ENCODE measurements around the gene UGDH. TPM values are rescaled to one million over a fixed set of nuclear protein-coding genes. Genes with fewer than 3 reads are reported as not detected.

UGDH gene
- total and polyA plus RNA-seq, 9 of the 15 experiments (the other 6 are each of a cell fraction or from before 2014, with no cell fraction given) = 5.5 to 21.7 (median 16.2) TPM

- TF ChIP-seq TSHZ1 (CRISPR knock-in tag; IDR thresholded peaks at IDR 0.05) (no peak), SRSF7 (optimal IDR thresholded peaks at IDR 0.05; ENCODE audit: low read depth, low read length) (no peak), ZMIZ1 (IDR thresholded peaks at IDR 0.05; ENCODE audit: low read depth in 2 of 2, low read length in 2 of 2) (no peak), MTA2 (IDR thresholded peaks at IDR 0.05; ENCODE audit: low read depth) (no peak), ZNF253 (CRISPR knock-in tag; conservative IDR thresholded peaks at IDR 0.05) (no peak), PPARD (CRISPR knock-in tag; IDR thresholded peaks at IDR 0.05) (no peak), ZNF316 (IDR thresholded peaks at IDR 0.05) (no peak; the same call in 1 of the 2 replicates), SRSF3 (IDR thresholded peaks at IDR 0.05; ENCODE audit: insufficient read depth, low read length) (no peak), TAF1 (IDR thresholded peaks at IDR 0.05; ENCODE audit: control insufficient read depth, extremely low read depth, insufficient read depth, low read length, severe bottlenecking) (peak; percentile 52), ZC3H8 (IDR thresholded peaks at IDR 0.05) (no peak), CREB5 (CRISPR knock-in tag; IDR thresholded peaks at IDR 0.05) (no peak), ZNF79 (CRISPR knock-in tag; IDR thresholded peaks at IDR 0.05; ENCODE audit: low read depth) (no peak), HINFP (tag; conservative IDR thresholded peaks at IDR 0.05; ENCODE audit: low read depth) (no peak), MEF2D (tag; conservative IDR thresholded peaks at IDR 0.05; ENCODE audit: low read depth) (no peak), HOMEZ (CRISPR knock-in tag; IDR thresholded peaks at IDR 0.05) (0 out of 2 replicates have a peak, but pooled peaks have one; percentile 64)
Measured at GRCh38 chr4:39527296-39528060, at the start of gene UGDH (continued).
